Kidney (tissue), 14 donors: ENCODE measurements around the gene HOXB5. TPM values are rescaled to one million over a fixed set of nuclear protein-coding genes. Genes with fewer than 3 reads are reported as not detected.

ENCODE experiments used
- DNase-seq, 5 donors: peaks; one replicate each; pipeline ENCODE4 v3.0.0-alpha.2; 2013 to 2020
- FAIRE-seq: peaks from 2 replicates; lab custom pipeline; 2012; peaks lifted over from hg19 to GRCh38; lab: Jason Lieb, UNC
- H3K27ac ChIP-seq, 2 donors: one replicate each; pipeline ENCODE4 v1.7.0; 2013; ENCODE audit warnings: low read depth in 2 of 2, low read length in 2 of 2, inconsistent platforms in 1 of 2
- H3K27me3 ChIP-seq: one replicate; pipeline ENCODE4 v1.7.1; 2013; ENCODE audit warnings: low read length, inconsistent platforms; ENCODE audit not compliant: control insufficient read depth, insufficient read depth
- H3K36me3 ChIP-seq, 3 donors: one replicate each; pipeline versions ENCODE4 v1.7.0 to v1.7.1; 2013; ENCODE audit warnings: low read length in 3 of 3, control low read depth in 1 of 3, inconsistent platforms in 1 of 3; ENCODE audit not compliant: insufficient read depth in 3 of 3, control insufficient read depth in 2 of 3
- H3K4me1 ChIP-seq, 3 donors: one replicate each; pipeline versions ENCODE4 v1.7.0 to v1.7.1; 2013; ENCODE audit warnings: low read length in 3 of 3, inconsistent platforms in 1 of 3, low read depth in 1 of 3; ENCODE audit not compliant: control insufficient read depth in 2 of 3, insufficient read depth in 2 of 3
- H3K4me3 ChIP-seq, 3 donors: one replicate each; pipeline versions ENCODE4 v1.7.0 to v1.8.1; 2013; ENCODE audit warnings: low read length in 3 of 3, control low read depth in 1 of 3, inconsistent platforms in 1 of 3
- H3K9ac ChIP-seq, 3 donors: one replicate each; pipeline versions ENCODE4 v1.7.0 to v1.7.1; 2013; ENCODE audit warnings: low read length in 3 of 3, control low read depth in 1 of 3, inconsistent platforms in 1 of 3
- H3K9me3 ChIP-seq, 3 donors: one replicate each; pipeline versions ENCODE4 v1.7.0 to v1.7.1; 2013; ENCODE audit warnings: low read length in 3 of 3, control low read depth in 1 of 3, inconsistent platforms in 1 of 3; ENCODE audit not compliant: control insufficient read depth in 2 of 3, insufficient read depth in 1 of 3
- intact Hi-C: fragments of 100-400 bp; cut with DNase I; formaldehyde crosslinking; loops from one replicate; pipeline ENCODE4 v1.11.1; 2022
- polyA plus RNA-seq: library from polyadenylated mRNA; stranded (reverse); fragments of 350-450 nt; fragmentation: Illumina TruSeq; extraction: RNeasy Lipid Tissue Mini Kit (QIAGEN cat#74804); gene quantifications from one replicate; pipeline ENCODE4 v1.2.3, GENCODE V29; 2014; ENCODE audit warnings: low read depth, low replicate concordance; ENCODE audit not compliant: insufficient read depth
- total RNA-seq: library from RNA; stranded (reverse); fragmentation: NEBNext Ultra II Directional; extraction: Animal tissue kit (Norgen Biotek cat#: 25700); gene quantifications from one replicate; pipeline ENCODE4 v1.2.1, GENCODE V29; 2021
- TF ChIP-seq, protein P1 (sequence below): IDR thresholded peaks from 3 replicates; pipeline ENCODE4 v1.5.1; 2012; ENCODE audit warnings: mild to moderate bottlenecking, moderate library complexity, borderline replicate concordance; ENCODE audit not compliant: insufficient read depth; ENCODE audit errors: extremely low read depth
- donor health status: control.
- donor health status: control.
- donor health status: control.
- donor health status: control.
- donor health status: control.
- donor health status: DM: yes; HTN: yes; CAD: no.
- donor health status: Normal renal cell carcinoma (clear cell type).

HOXB5 gene
- total and polyA plus RNA-seq, 2 donors from 2014 or later, result 12.3 to 27.0 TPM

DNA sequence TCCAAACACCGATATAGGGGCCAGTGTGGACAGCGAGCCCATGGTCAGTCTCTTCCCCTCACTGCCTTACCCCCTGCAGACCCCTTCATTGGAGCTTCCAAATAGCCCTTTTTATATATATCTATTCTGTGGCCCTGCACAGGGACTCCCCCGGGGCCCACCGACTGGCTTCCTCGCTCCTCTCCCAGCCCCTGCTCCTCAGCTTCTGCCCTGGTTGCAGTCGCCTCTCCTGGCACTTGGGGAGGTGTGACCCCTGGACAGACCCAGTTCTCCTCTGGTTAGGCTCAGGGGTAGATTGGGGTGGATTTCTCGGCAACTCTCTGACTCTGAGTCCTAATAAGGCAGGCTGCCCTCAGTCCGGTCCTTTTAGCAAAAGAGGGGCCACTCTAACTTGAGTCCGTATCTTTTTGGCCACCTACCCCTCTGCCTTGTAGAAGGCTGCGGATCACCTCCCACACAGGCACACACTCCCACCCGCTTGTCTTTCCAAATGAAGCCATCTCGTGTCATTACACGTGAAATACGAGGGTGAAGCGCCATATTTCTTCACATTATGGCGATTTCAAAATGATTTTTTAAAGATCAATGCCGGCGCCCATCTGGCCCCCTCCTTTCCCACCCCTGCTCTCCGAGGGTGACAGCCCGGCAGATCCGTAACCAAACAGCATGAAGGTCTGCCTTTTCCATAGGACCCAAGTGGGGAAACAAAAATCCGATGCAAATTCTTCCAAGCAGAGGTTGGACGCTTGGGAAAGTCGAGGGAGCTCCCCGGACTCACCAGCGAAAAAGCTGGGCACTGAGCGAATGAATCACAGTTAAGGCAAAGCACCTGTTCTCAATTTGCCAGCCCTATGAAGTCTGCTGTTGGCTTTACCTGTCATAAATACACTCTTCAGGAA lies 34.3 kb upstream of the HOXB5 start:
- FAIRE-seq, result no peak
- H3K4me3 ChIP-seq, result no peak overlapping the region
- H3K27ac ChIP-seq, result no peak overlapping the region

DNA sequence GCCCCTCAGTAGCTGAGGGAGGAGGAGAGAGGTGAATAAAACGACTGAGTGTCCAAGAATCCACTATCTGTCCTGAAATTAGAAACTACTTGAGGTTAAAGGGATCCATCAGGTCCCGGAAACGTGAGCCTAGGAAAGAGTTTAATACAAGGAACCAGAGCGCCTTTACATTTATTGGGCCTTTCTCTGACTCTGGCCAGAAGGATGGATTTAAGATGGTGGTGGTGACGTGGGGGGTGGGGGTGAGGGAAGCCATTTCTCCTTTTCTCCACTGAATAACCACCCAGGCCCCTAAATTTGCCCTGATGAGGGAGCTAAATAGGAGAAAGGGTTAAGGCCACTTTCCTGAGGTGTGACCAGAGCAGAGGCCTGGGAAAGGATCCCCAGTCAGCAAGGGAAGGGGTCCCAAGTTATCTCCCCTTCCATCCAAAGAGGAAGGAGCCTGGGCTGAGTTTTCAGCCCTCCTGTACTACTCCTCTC lies 33.6 kb upstream of the HOXB5 start:
- intact Hi-C loops, result no loop called here
- peak overlapping the region in 1 of 3 donors; percentile 6 for H3K9ac ChIP-seq
- H3K27ac ChIP-seq, result peak overlapping the region; percentile 33 to 59
- H3K27me3 ChIP-seq, result peaks cover 58% of the 10 kb centered on the region
- peak in 2 of 5 donors; percentile 32 to 48 for DNase-seq
- no peaks in the 10 kb centered on the region for H3K36me3 ChIP-seq
- H3K9me3 ChIP-seq, result no peaks in the 10 kb centered on the region
- FAIRE-seq, result no peak
- H3K4me1 ChIP-seq, result peaks cover 0 to 5% (median 0%) of the 10 kb centered on the region in 3 donors
- peak overlapping the region in 2 of 3 donors; percentile 2 to 46 for H3K4me3 ChIP-seq
- TF ChIP-seq, protein P1, sequence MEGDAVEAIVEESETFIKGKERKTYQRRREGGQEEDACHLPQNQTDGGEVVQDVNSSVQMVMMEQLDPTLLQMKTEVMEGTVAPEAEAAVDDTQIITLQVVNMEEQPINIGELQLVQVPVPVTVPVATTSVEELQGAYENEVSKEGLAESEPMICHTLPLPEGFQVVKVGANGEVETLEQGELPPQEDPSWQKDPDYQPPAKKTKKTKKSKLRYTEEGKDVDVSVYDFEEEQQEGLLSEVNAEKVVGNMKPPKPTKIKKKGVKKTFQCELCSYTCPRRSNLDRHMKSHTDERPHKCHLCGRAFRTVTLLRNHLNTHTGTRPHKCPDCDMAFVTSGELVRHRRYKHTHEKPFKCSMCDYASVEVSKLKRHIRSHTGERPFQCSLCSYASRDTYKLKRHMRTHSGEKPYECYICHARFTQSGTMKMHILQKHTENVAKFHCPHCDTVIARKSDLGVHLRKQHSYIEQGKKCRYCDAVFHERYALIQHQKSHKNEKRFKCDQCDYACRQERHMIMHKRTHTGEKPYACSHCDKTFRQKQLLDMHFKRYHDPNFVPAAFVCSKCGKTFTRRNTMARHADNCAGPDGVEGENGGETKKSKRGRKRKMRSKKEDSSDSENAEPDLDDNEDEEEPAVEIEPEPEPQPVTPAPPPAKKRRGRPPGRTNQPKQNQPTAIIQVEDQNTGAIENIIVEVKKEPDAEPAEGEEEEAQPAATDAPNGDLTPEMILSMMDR, result no peak

More for the DNA sequence above, 34.3 kb upstream of the HOXB5 start:
- peaks cover 56% of the 10 kb centered on the region for H3K27me3 ChIP-seq
- DNase-seq, result peak in 3 of 5 donors; percentile 36 to 52 (median 50)
- TF ChIP-seq, protein P1, result no peak
- peaks cover 0 to 2% (median 0%) of the 10 kb centered on the region in 3 donors for H3K4me1 ChIP-seq
- H3K36me3 ChIP-seq, result no peaks in the 10 kb centered on the region
- intact Hi-C loops, result no loop called here
- H3K9ac ChIP-seq, result no peak overlapping the region
- H3K9me3 ChIP-seq, result no peaks in the 10 kb centered on the region

DNA sequence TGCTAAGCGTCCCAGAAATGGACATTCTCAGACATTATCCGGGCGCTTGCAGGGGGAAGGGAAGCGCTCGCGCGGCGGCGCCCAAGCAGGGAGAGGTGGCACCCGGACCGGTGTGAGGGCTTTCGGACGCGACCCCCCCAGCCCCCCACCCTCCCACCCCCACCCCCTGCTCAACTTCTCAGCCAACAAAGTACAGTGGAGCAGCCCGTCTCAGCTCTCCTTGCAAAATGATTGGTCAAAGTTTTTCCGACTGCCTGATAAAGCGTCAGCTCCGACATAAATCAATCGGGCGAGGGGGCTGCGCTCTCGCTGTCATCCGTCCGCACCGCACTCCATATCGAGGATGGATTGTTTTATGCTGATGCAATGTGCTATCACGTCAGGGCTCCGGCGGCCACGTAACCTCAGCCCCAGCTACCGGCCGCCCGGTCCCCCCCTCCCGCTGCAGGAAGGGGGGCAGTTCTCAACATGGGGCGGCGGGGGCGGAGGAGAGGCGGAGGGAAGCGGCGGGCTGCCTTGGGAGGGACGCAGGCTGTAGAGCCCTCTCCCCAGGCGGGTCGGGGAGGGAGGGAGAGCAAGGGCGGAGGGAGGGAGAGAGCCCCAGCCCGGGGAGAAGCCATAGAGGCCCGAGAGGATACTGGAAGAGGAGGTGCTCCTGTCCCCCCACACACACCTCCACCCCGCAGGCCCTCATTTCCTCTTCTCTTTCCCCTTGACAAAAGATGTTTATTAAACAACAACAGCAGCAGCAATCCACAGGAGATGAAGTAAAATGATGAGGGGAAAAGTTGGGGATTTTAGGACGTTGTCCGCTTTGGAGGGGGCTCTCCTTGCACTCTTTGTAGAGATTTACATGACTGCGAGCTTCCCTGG lies 32.9 kb upstream of the HOXB5 start, which contains the start of gene HOXB9:
Gene HOXB9 (minus strand): TSS at position 114 of the 873 bp plus-strand sequence. CDS start 89 bp downstream, at position 25.
- Histone ChIP-seq H3K27me3 (peaks cover 62% of the 10 kb centered on the region), H3K4me3 (peak within 1 kb of the TSS; percentile 65 to 66 (median 65)), H3K27ac (peak within 1 kb of the TSS; percentile 86 to 91), H3K9ac (peak within 1 kb of the TSS in 2 of 3 donors; percentile 60 to 74), H3K4me1 (peaks cover 0 to 8% (median 0%) of the 10 kb centered on the region in 3 donors), H3K36me3 (no peaks in the 10 kb centered on the region), H3K9me3 (no peaks in the 10 kb centered on the region)
- intact Hi-C loops, result no loop called here
- DNase-seq, result peak; percentile 90 to 95 (median 94)
- no peak for FAIRE-seq
- TF ChIP-seq, protein P1, result no peak
